Fibroblast of lung (primary cell): Measurements from ENCODE around the gene LRTM1. TPM values are rescaled to one million over a fixed set of nuclear protein-coding genes. Genes with fewer than 3 reads are reported as not detected.

ENCODE experiments used
- DNase-seq, 2 donors: peaks; one replicate each; pipeline versions ENCODE4 v3.0.0 to v3.0.0-alpha.2; 2010; ENCODE audit warnings: low read depth in 2 of 2
- H2AFZ ChIP-seq: 2 replicates; pipeline ENCODE4 v1.5.1; 2012; ENCODE audit warnings: low read length, control low read depth, inconsistent platforms
- H3K27ac ChIP-seq: 2 replicates; pipeline ENCODE4 v1.5.1; 2011; ENCODE audit warnings: low read length, control low read depth; ENCODE audit not compliant: insufficient read depth
- H3K27me3 ChIP-seq: 2 replicates; pipeline ENCODE4 v1.5.1; 2011; ENCODE audit warnings: mild to moderate bottlenecking, low read length; ENCODE audit not compliant: control insufficient read depth, insufficient read depth
- H3K36me3 ChIP-seq: 2 replicates; pipeline ENCODE4 v1.5.1; 2011; ENCODE audit warnings: low read length; ENCODE audit not compliant: control insufficient read depth, insufficient read depth
- H3K4me1 ChIP-seq: 2 replicates; pipeline ENCODE4 v1.5.1; 2011; ENCODE audit warnings: low read length; ENCODE audit not compliant: control insufficient read depth, insufficient read depth; ENCODE audit errors: extremely low read depth
- H3K4me2 ChIP-seq: 2 replicates; pipeline ENCODE4 v1.5.1; 2011; ENCODE audit warnings: low read length, control low read depth; ENCODE audit not compliant: insufficient read depth; ENCODE audit errors: extremely low read depth
- H3K4me3 ChIP-seq, 4 experiments: fragments of 200-600 bp in 1 of 4; sonication (generic) in 1 of 4; replicated peaks in 1 of 4; 2 replicates each; pipeline ENCODE4 v1.5.1; 2011 to 2016; ENCODE audit warnings: low read length in 4 of 4, low read depth in 3 of 4, mild to moderate bottlenecking in 3 of 4, control low read depth in 2 of 4, inconsistent platforms in 1 of 4, mixed read lengths in 1 of 4; ENCODE audit not compliant: insufficient read depth in 1 of 4; ENCODE audit errors: control extremely low read depth in 1 of 4
- H3K79me2 ChIP-seq: 2 replicates; pipeline ENCODE4 v1.5.1; 2012; ENCODE audit warnings: mild to moderate bottlenecking, low read length, inconsistent platforms; ENCODE audit not compliant: control insufficient read depth, insufficient read depth
- H3K9ac ChIP-seq: 2 replicates; pipeline ENCODE4 v1.5.1; 2011; ENCODE audit warnings: mild to moderate bottlenecking, low read length, control low read depth; ENCODE audit not compliant: insufficient read depth
- H3K9me3 ChIP-seq: 2 replicates; pipeline ENCODE4 v1.5.1; 2012; ENCODE audit warnings: low read depth, low read length; ENCODE audit not compliant: control insufficient read depth, insufficient read depth
- H4K20me1 ChIP-seq: 2 replicates; pipeline ENCODE4 v1.5.1; 2011; ENCODE audit warnings: low read length; ENCODE audit not compliant: control insufficient read depth, insufficient read depth; ENCODE audit errors: extremely low read depth
- EZH2 ChIP-seq: IDR thresholded peaks from 2 replicates; pipeline ENCODE4 v1.5.1; 2012; ENCODE audit warnings: low read length, control low read depth, mild to moderate bottlenecking; ENCODE audit errors: missing control alignments
- polyA plus RNA-seq, 2 donors: library from polyadenylated mRNA; depleted of rRNA in 1 of 2; stranded (reverse) in 1 of 2; unstranded in 1 of 2; fragments of >200 nt; gene quantifications; 2 replicates each; pipeline ENCODE4 v1.2.1, GENCODE V29; 2011 to 2012; ENCODE audit warnings: missing spikeins in 1 of 2
- total RNA-seq: library from RNA; depleted of rRNA; stranded (reverse); fragments of >200 nt; gene quantifications from 2 replicates; pipeline ENCODE4 v1.2.1, GENCODE V29; 2014
- TF ChIP-seq, protein P1 (sequence below), 2 donors: IDR thresholded peaks in 1 of 2; conservative IDR thresholded peaks in 1 of 2; 1 replicate in 1 of 2; 2 replicates in 1 of 2; pipeline ENCODE4 v1.5.1; 2011 to 2012; ENCODE audit warnings: low read length in 2 of 2, control low read depth in 1 of 2, inconsistent platforms in 1 of 2, low read depth in 1 of 2, mild to moderate bottlenecking in 1 of 2

Gene LRTM1
- total and polyA plus RNA-seq, 2 donors (not counting 1 experiment from before 2014, with no cell fraction given): 0.43 TPM; not detected in 1

DNA sequence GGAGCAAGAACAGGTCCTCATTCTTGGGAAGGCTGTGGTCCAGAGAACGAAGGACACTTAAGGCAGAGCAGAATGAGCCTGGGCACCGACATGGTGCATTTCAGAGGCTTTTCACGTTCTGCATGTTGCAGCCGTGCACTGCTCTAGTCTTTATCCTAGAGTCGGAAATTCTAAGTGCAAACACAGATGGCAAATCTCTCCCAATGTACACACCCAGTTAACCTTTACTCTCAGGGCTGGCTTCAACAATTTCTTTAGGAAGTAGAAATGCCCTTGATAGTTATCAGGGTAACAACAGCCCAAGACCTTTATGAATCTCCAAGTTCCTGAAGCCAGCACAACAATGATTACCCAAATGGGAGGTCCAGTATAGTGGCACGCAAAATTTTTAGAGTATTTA is 39.1 kb upstream of the LRTM1 start:
- no peak overlapping the region for H3K9ac ChIP-seq
- no peaks in the 10 kb centered on the region for H3K27me3 ChIP-seq
- H4K20me1 ChIP-seq: no peaks in the 10 kb centered on the region
- H3K4me3 ChIP-seq: no peak overlapping the region
- H2AFZ ChIP-seq: no peak overlapping the region
- no peaks in the 10 kb centered on the region for H3K79me2 ChIP-seq
- peak overlapping the region; percentile 65 for H3K27ac ChIP-seq
- DNase-seq: no peak
- TF ChIP-seq EZH2: no peak
- TF ChIP-seq, protein P1, sequence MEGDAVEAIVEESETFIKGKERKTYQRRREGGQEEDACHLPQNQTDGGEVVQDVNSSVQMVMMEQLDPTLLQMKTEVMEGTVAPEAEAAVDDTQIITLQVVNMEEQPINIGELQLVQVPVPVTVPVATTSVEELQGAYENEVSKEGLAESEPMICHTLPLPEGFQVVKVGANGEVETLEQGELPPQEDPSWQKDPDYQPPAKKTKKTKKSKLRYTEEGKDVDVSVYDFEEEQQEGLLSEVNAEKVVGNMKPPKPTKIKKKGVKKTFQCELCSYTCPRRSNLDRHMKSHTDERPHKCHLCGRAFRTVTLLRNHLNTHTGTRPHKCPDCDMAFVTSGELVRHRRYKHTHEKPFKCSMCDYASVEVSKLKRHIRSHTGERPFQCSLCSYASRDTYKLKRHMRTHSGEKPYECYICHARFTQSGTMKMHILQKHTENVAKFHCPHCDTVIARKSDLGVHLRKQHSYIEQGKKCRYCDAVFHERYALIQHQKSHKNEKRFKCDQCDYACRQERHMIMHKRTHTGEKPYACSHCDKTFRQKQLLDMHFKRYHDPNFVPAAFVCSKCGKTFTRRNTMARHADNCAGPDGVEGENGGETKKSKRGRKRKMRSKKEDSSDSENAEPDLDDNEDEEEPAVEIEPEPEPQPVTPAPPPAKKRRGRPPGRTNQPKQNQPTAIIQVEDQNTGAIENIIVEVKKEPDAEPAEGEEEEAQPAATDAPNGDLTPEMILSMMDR (conservative IDR thresholded peaks at IDR 0.05 in 1 of 2, IDR thresholded peaks at IDR 0.05 in 1 of 2; ENCODE audit: low read depth in 1 of 2, low read length in 2 of 2): no peak
- H3K9me3 ChIP-seq: no peaks in the 10 kb centered on the region
- H3K4me2 ChIP-seq: no peak overlapping the region
- no peaks in the 10 kb centered on the region for H3K36me3 ChIP-seq
- peaks cover 29% of the 10 kb centered on the region for H3K4me1 ChIP-seq

DNA sequence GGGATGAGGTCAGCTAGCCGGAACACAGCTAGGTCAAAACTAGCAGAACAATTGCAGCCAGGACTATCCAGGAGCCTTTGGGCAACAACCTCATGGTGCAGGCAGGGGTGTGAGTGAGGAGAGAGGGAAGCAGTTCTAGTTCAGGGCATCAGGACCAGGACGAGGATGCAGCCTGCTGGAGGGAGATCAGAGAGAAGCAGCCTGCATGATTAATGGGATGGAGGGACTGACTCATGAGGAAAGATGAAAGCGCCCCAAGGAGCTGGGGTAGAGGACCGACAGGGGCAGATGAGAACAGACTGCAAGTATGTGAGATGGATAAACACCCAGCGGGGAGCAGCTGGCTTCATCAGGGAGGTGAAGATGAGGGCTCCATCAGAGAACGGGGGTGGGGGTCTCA is 37.9 kb upstream of the LRTM1 start:
- H3K4me3 ChIP-seq: no peak overlapping the region
- TF ChIP-seq EZH2: no peak
- TF ChIP-seq, protein P1 (conservative IDR thresholded peaks at IDR 0.05 in 1 of 2, IDR thresholded peaks at IDR 0.05 in 1 of 2; ENCODE audit: low read depth in 1 of 2, low read length in 2 of 2): no peak
- peak overlapping the region; percentile 53 for H3K27ac ChIP-seq

DNA sequence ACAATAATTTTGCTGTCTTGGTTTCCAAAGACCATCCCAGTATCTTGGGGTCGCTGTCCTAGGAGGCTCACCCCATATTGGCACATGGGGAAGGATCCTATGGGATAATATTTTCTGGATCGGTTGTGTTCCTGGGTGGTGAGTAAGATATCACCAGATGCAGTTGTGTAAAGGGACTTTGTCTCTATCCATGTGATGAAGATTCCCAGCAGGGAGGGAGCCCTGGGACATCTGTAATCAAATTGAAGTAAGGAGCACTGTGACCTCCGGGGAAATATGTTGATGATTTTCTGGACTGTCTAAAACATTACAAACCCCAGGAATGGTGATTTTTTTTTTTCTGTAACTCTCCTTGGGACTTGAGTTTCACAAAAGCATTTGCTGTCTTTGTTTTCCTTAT is 36.2 kb upstream of the LRTM1 start:
- no peak for DNase-seq
- Histone ChIP-seq H3K9ac (no peak overlapping the region), H3K36me3 (no peaks in the 10 kb centered on the region), H3K9me3 (no peaks in the 10 kb centered on the region), H4K20me1 (no peaks in the 10 kb centered on the region), H2AFZ (no peak overlapping the region), H3K4me1 (peaks cover 25% of the 10 kb centered on the region), H3K4me3 (no peak overlapping the region), H3K27me3 (no peaks in the 10 kb centered on the region), H3K79me2 (no peaks in the 10 kb centered on the region), H3K27ac (no peak overlapping the region), H3K4me2 (no peak overlapping the region)
- no peak for TF ChIP-seq EZH2
- TF ChIP-seq, protein P1 (conservative IDR thresholded peaks at IDR 0.05 in 1 of 2, IDR thresholded peaks at IDR 0.05 in 1 of 2; ENCODE audit: low read depth in 1 of 2, low read length in 2 of 2): no peak

More for the DNA sequence above, 37.9 kb upstream of the LRTM1 start:
- H3K36me3 ChIP-seq: no peaks in the 10 kb centered on the region
- no peaks in the 10 kb centered on the region for H3K27me3 ChIP-seq
- no peaks in the 10 kb centered on the region for H3K9me3 ChIP-seq
- H3K79me2 ChIP-seq: no peaks in the 10 kb centered on the region
- H4K20me1 ChIP-seq: no peaks in the 10 kb centered on the region
- H3K9ac ChIP-seq: no peak overlapping the region
- H3K4me1 ChIP-seq: peaks cover 28% of the 10 kb centered on the region
- H2AFZ ChIP-seq: no peak overlapping the region
- H3K4me2 ChIP-seq: peak overlapping the region; percentile 54
- DNase-seq: peak; percentile 71 to 98
